Neuron (in vitro differentiated cells): ENCODE measurements around the gene RHBDF2.
A peak's percentile ranks its signal among the peaks of the same experiment; 100 is the strongest.
"Not testable (repeated sequence)": the region's sequence is repeated elsewhere in the genome, so short reads cannot be mapped to it uniquely, and the experiment has no call there.

ENCODE experiments used
- H2AFZ ChIP-seq: one replicate; pipeline ENCODE4 v1.6.1; 2013; ENCODE audit warnings: low read depth, mild to moderate bottlenecking, inconsistent platforms, low read length, moderate library complexity
- H3K27me3 ChIP-seq: one replicate; pipeline ENCODE4 v1.6.1; 2013; ENCODE audit warnings: low read length; ENCODE audit not compliant: insufficient read depth
- H3K36me3 ChIP-seq: one replicate; pipeline ENCODE4 v1.6.1; 2013; ENCODE audit warnings: low read length; ENCODE audit not compliant: insufficient read depth
- H3K4me1 ChIP-seq: one replicate; pipeline ENCODE4 v1.6.1; 2013; ENCODE audit warnings: low read length; ENCODE audit not compliant: insufficient read depth
- H3K4me3 ChIP-seq: 2 replicates; pipeline ENCODE4 v1.5.1; 2013; ENCODE audit warnings: mild to moderate bottlenecking, low read length, moderate library complexity
- H3K9me3 ChIP-seq: one replicate; pipeline ENCODE4 v1.6.1; 2013; ENCODE audit warnings: low read length

The RHBDF2 gene

GRCh38 chr17:76511668-76512365 is 10.6 kb upstream of the RHBDF2 start:
- H3K4me1 ChIP-seq: no peaks in the 10 kb centered on the region
- H3K9me3 ChIP-seq: no peaks in the 10 kb centered on the region
- peaks cover 17% of the 10 kb centered on the region for H3K27me3 ChIP-seq
- H2AFZ ChIP-seq: no peak overlapping the region
- no peak overlapping the region for H3K4me3 ChIP-seq
- H3K36me3 ChIP-seq: no peaks in the 10 kb centered on the region

GRCh38 chr17:76510831-76511244 is 9.6 kb upstream of the RHBDF2 start:
- no peak overlapping the region for H2AFZ ChIP-seq
- no peak overlapping the region for H3K4me3 ChIP-seq
- H3K9me3 ChIP-seq: no peaks in the 10 kb centered on the region
- H3K36me3 ChIP-seq: no peaks in the 10 kb centered on the region
- peaks cover 21% of the 10 kb centered on the region for H3K27me3 ChIP-seq
- no peaks in the 10 kb centered on the region for H3K4me1 ChIP-seq

GRCh38 chr17:76508472-76509063 is 7.3 kb upstream of the RHBDF2 start:
- not testable (repeated sequence) for H3K4me1 ChIP-seq, H3K9me3 ChIP-seq, H2AFZ ChIP-seq, H3K4me3 ChIP-seq, H3K36me3 ChIP-seq
- H3K27me3 ChIP-seq: peaks cover 18% of the 10 kb centered on the region

- Histone ChIP-seq H3K4me3 (no peak overlapping the region), H3K4me1 (peaks cover 4% of the 10 kb centered on the region), H2AFZ (no peak overlapping the region), H3K36me3 (no peaks in the 10 kb centered on the region), H3K9me3 (no peaks in the 10 kb centered on the region), H3K27me3 (peaks cover 31% of the 10 kb centered on the region)
Measured at GRCh38 chr17:76506408-76507345, 5.5 kb upstream of the RHBDF2 start.

- Histone ChIP-seq H3K27me3 (peaks cover 56% of the 10 kb centered on the region), H2AFZ (no peak overlapping the region), H3K4me1 (peaks cover 6% of the 10 kb centered on the region), H3K4me3 (no peak overlapping the region), H3K9me3 (no peaks in the 10 kb centered on the region), H3K36me3 (no peaks in the 10 kb centered on the region)
Measured at GRCh38 chr17:76504117-76504516, 2.9 kb upstream of the RHBDF2 start.

- peaks cover 56% of the 10 kb centered on the region for H3K27me3 ChIP-seq
- H3K4me3 ChIP-seq: no peak overlapping the region
- no peaks in the 10 kb centered on the region for H3K9me3 ChIP-seq
- H3K36me3 ChIP-seq: no peaks in the 10 kb centered on the region
- peaks cover 17% of the 10 kb centered on the region for H3K4me1 ChIP-seq
- H2AFZ ChIP-seq: no peak overlapping the region
Measured at GRCh38 chr17:76502341-76503211, 1.4 kb upstream of the RHBDF2 start.

- Histone ChIP-seq H3K4me3 (peak overlapping the region; percentile 22), H2AFZ (no peak overlapping the region), H3K27me3 (peaks cover 54% of the 10 kb centered on the region), H3K9me3 (no peaks in the 10 kb centered on the region), H3K4me1 (peaks cover 17% of the 10 kb centered on the region), H3K36me3 (no peaks in the 10 kb centered on the region)
Measured at GRCh38 chr17:76501827-76502307, 644 bp upstream of the RHBDF2 start.

- Histone ChIP-seq H3K27me3 (peaks cover 58% of the 10 kb centered on the region), H3K4me3 (no peak overlapping the region), H3K36me3 (no peaks in the 10 kb centered on the region), H3K4me1 (peaks cover 17% of the 10 kb centered on the region), H2AFZ (no peak overlapping the region), H3K9me3 (no peaks in the 10 kb centered on the region)
Measured at GRCh38 chr17:76500747-76501017, 541 bp downstream of the RHBDF2 start.

GRCh38 chr17:76500074-76500746 is 1.0 kb downstream of the RHBDF2 start:
- Histone ChIP-seq H3K4me1 (peaks cover 17% of the 10 kb centered on the region), H3K4me3 (no peak overlapping the region), H3K9me3 (no peaks in the 10 kb centered on the region), H3K36me3 (no peaks in the 10 kb centered on the region), H3K27me3 (peaks cover 63% of the 10 kb centered on the region), H2AFZ (no peak overlapping the region)

- Histone ChIP-seq H2AFZ (no peak overlapping the region), H3K36me3 (no peaks in the 10 kb centered on the region), H3K27me3 (peaks cover 69% of the 10 kb centered on the region), H3K4me3 (no peak overlapping the region), H3K4me1 (peaks cover 17% of the 10 kb centered on the region), H3K9me3 (no peaks in the 10 kb centered on the region)
Measured at GRCh38 chr17:76499267-76499667, 2.0 kb downstream of the RHBDF2 start.

- H3K9me3 ChIP-seq: no peaks in the 10 kb centered on the region
- H3K27me3 ChIP-seq: peaks cover 73% of the 10 kb centered on the region
- H2AFZ ChIP-seq: no peak overlapping the region
Measured at GRCh38 chr17:76498876-76499251, 2.4 kb downstream of the RHBDF2 start.

More at GRCh38 chr17:76498876-76499251, 2.4 kb downstream of the RHBDF2 start:
- H3K4me3 ChIP-seq: no peak overlapping the region
- peaks cover 17% of the 10 kb centered on the region for H3K4me1 ChIP-seq
- no peaks in the 10 kb centered on the region for H3K36me3 ChIP-seq
